HuH-7.5 (cell line): Measurements from ENCODE around the gene IRF4.
"Not testable (repeated sequence)": the region's sequence is repeated elsewhere in the genome, so short reads cannot be mapped to it uniquely, and the experiment has no call there.

Source experiments
- DNase-seq: peaks from one replicate; pipeline ENCODE4 v3.0.0; 2011; ENCODE audit warnings: low spot score

Gene IRF4

DNA sequence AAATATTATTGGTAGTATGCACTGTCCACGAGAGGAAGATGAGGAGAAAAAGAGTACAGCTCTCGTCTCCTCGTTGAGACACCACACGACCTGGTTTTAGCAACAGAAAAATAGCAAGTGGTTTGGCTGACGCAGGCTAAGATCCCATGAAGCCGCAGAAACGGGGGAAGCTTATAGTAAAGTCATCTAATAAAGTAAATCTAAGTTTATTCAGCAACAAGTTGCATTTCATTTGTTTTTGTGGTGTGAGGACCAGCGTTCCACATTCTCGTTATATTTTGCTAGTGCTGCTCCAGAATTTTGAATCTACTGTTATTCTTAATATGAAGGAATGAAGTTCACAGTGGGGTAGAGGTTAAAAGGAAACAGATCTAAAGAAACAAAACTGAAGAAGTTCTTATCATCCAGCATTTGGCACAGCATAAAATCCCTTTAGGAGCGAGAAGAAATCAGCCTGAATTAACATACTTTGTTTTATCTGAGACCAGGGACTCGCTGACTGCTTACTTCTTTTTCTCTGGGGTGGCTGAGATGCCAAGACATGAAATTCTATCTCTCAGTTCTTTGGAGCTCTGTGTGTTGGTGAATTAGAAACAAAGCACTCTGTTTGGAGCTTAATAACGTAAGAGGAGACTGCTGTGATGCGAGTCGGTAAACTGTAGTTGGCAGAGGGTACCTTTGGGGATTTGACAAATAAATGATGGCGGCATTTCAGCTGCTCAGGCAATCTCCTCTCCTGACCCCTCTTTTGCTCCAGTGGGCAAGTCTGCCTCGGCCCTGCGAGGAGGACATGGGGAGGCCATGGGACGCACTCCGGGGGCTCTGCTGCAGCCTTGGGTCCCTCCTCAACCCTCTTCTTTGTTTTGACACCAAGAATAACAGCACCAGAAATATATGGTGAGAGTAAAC, 24.9 kb upstream of the IRF4 start:
- DNase-seq, result no peak

GRCh38 chr6:367298-367794, 24.2 kb upstream of the IRF4 start:
- DNase-seq, result no peak

- no peak for DNase-seq
Measured at GRCh38 chr6:367891-368630, 23.5 kb upstream of the IRF4 start.

DNA sequence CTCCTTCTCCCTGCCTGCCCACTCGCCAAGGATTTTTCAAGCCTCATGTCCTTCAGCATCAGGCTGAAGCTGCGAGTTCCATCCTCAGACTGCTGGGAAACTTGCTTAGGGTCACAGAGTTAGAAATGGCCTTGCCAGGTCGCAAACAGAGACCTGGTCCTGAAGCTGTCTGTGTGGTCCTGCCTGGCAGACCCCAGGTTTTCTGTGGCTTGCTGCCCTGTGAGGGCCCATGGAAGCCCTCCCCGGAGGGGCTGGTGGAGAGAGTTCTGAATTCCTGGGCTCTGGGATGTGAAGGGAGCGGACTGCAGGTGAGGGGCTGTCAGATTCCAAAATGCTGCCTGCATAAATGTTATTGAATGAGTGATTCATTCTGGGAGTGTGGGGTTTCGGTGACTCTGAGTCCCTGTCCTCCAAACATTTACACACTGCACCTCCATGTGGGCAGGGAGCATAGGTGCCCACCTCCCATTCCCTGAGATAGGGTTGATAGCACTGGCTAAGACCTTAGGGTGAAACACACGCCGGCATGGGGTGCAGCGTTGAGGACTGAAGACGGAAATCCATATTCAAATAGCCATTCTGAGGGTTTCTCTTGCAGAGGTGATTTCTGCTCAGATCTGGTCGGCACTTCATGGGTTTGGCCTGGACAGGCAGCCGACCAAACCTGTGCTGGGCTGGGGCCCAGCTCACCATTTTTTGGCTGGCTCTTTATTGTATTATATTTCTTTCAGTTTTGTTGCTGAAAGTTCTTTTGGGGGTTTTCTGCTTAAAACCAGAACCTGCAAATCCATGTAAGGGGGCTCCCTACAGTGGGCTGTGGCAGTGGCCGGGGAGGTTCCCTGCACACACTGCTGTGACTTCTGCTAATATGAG, 21.8 kb upstream of the IRF4 start:
- DNase-seq, result no peak

DNA sequence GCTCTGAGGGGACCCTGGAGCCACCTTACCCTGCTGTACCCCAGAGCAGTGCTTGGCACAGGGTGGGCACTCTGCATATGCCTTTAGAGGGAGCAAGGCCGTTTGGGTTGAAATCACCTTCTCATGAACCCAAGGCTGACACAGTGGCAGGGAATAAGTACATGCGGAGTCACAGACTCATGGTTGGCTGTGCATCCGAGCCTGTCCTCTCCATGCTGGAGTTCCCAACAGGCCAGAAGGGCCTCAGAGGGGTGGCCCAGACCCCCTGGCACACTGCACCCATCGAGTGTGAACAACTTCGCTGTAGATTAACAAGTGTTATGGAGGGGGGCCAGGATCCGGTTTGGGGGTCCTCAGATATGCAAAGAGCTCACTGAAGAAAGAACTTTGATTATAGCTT, 21.0 kb upstream of the IRF4 start:
- DNase-seq, result no peak

DNA sequence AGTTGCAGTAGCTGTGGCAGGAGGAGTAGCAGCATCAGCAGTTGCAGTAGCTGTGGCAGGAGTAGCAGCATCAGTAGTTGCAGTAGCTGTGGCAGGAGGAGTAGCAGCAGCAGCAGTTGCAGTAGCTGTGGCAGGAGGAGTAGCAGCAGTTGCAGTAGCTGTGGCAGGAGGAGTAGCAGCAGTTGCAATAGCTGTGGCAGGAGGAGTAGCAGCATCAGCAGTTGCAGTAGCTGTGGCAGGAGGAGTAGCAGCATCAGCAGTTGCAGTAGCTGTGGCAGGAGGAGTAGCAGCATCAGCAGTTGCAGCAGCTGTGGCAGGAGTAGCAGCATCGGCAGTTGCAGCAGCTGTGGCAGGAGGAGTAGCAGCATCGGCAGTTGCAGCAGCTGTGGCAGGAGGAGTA, 19.7 kb upstream of the IRF4 start:
- DNase-seq, result not testable (repeated sequence)

GRCh38 chr6:372336-372911, 19.1 kb upstream of the IRF4 start:
- no peak for DNase-seq

DNA sequence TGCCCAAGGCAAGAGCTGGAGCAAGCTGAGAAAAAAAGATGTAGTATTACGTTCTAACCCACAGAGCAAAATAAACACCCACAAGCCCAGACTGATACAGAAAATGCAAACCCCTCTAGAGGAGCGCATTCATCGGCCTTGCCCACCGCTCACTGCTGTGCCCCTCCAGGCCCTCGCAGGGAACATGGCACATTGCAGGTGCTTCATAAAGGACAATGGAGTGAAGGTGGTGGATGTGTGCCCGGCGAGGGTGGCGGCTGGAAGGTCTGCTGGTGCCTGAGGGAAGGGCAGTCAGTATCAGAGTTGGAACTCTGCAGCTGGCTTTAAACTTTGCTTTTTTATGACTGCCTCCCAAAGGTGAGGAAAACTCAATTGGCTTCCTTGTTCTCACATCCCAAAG, 18.5 kb upstream of the IRF4 start:
- DNase-seq, result no peak

- no peak for DNase-seq
Measured at GRCh38 chr6:373773-374724, 17.5 kb upstream of the IRF4 start.

DNA sequence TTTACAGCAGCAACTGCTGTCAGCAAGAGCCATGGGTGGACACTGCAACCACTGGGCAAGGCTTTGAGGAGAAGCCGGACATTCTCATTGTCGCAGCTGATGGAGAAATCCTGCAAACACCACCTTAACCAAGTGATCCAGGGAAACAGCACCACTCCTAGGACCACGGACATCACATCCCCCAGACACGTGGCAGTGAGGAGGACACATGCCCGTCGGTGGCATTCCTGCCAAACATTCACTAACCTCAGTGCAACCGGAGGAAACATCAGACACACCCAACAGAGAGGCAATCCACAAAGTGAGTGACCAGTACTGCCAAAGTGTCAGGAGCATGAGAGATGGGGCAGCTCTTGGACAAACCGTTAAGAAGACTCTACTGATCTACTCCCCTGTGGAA, 16.6 kb upstream of the IRF4 start:
- DNase-seq, result no peak

- no peak for DNase-seq
Measured at GRCh38 chr6:376827-377640, 14.5 kb upstream of the IRF4 start.

- DNase-seq, result not testable (repeated sequence)
Measured at GRCh38 chr6:377641-378020, 13.9 kb upstream of the IRF4 start.

- DNase-seq, result no peak
Measured at GRCh38 chr6:378090-378957, 13.2 kb upstream of the IRF4 start.

- DNase-seq, result no peak
Measured at GRCh38 chr6:378958-379409, 12.6 kb upstream of the IRF4 start.

DNA sequence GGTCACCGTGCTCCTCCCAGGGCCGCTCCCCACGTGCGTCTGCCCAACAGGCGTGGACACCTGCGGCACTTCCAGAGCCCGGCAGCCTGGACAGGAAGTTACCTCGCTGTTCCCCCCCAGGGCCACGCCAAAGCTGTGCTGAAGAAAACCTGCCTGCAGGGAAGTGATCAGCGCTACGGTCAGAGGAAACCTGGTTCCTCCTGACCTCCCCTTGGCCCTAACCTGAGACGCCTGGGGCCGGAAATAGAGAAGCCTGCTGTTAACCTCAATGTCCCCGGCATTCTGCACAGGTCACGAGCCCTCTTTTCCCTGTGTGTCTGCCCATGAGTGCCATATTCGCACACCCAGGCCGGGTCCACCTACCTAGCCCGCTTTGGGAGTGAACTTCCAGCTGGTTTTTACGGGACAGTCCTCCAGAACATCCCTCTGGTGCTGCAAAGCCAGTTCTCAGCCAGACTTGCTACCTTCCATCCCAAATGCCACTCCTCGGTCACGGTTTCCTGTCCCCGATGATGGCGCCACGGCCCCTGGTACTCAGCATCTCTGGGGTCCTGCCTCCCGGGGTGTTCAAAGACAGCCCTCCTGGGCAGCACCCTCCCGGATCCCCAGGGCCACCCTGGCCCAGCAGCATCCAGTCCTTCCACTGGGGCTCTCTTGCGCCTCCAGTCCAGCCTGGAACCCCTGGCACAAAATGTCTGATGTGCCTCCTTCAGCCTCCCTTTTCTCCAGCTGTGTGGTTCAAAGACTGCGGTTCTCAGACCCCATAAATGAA, 12.0 kb upstream of the IRF4 start:
- DNase-seq, result no peak

DNA sequence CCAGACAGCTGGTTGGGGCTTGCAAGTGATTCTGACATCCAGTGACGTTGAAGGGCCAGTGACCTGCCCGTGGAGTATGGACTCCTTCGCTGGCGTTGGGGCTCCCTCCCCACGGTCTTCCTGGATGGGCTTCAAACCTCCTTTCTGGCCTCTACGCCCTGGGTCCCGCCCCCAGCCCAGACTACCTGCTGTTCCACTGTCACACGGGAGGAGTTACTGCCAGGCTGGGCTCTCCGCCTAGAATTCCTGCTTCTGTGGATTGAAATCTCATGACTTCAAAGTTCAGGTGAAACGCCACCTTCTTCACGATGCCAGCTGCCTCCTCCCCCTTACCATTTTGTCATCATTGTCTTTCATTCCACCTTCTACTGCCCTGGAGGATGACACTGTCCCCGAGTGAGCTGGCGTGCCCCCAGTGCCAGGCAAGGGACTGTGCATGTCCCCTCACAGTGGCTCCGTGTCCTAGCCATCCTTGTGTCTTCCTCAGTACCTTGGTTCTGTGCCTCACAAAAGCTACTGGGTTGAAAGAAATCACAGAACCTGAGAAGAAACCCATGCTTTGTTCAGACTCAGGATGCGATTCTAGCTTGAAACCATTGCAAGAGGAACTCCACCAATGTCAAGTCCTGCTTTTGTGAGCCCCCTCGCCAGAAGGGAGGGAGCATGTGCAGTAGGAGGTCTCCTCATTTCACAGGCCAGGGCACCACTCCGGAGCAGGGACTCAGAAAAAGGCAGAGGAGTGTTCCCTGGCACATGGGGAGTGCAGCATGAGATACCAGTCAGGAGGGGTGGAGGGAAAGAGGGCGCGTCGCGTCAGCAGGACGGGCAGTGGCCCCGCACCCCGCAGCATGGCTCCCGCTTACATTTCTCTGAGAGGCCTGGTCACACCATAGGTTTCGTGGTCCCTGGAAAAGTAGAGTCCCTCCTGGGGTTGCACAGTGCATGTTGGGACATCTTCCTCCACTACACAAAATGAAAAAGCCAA, 11.0 kb upstream of the IRF4 start:
- DNase-seq, result no peak
